UCSD-AML1 (cell line): Measurements from ENCODE around the gene ACSBG1.

ENCODE experiments used
- DNase-seq: peaks from one replicate; lab custom pipeline; 2025; ENCODE audit not compliant: unreplicated experiment; lab: John Stamatoyannopoulos, UW

Gene ACSBG1

DNA sequence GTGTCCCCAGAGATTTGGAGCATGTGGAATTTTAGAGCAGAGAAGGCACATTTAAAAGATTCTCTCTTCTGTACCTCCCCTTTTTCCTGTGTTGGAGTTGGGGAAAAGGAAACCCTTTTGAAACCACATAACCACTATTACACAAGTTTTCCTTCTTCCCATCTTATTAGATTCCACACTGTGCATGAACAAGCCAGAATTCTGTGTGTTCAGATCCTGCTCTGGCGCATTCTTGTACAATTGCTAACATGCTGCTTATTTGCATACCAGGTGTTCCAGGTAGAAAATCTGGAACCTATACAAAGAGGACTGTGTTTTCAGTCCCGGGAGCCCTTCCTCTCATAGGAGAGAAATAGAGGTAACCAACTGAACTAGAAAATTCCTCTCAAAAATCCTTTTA lies 100.6 kb downstream of the ACSBG1 start:
- DNase-seq = no peak

DNA sequence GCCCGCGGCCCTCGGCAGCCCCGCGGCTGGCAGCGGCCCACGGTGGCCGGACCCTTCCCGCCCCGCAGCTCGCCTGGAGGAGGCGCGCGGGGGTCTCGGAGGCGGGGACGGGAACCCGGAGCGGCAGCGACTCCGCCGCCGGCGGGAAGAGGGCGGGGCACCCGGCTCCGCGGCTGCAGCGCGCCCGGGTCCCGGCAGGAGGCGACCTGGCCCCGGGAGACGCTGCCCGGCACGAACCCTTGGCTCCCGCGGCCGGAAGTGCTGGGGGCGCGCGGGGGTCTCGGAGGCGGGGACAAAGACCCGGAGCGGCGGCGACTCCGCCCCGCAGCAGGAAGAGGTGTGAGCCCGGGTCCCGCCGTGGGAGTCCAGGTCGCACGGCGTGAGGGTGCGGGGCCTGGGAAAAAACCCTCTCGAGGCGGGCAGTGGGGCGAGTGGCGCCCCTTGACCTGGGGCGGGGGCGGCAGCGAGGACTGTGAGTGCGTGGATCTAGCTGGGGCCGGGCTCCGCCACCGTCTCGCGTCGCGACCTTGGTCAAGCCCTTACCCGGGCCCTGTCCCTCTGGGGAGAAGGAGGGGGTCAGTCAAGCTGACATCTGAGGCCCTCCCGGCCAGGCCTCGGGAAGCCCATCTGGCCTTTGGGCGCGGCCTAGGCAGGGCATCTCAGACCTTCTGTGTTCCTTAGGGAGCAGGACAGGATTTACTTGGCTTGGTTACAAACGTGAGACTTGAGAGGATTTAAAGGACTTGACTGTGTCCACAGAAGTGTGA lies 102.9 kb downstream of the ACSBG1 start, which contains the start of gene CIB2:
Gene CIB2 (minus strand): TSS at position 151 of the 767 bp plus-strand sequence. CDS start 230 bp downstream, outside the sequence.
- DNase-seq = peak; percentile 81

DNA sequence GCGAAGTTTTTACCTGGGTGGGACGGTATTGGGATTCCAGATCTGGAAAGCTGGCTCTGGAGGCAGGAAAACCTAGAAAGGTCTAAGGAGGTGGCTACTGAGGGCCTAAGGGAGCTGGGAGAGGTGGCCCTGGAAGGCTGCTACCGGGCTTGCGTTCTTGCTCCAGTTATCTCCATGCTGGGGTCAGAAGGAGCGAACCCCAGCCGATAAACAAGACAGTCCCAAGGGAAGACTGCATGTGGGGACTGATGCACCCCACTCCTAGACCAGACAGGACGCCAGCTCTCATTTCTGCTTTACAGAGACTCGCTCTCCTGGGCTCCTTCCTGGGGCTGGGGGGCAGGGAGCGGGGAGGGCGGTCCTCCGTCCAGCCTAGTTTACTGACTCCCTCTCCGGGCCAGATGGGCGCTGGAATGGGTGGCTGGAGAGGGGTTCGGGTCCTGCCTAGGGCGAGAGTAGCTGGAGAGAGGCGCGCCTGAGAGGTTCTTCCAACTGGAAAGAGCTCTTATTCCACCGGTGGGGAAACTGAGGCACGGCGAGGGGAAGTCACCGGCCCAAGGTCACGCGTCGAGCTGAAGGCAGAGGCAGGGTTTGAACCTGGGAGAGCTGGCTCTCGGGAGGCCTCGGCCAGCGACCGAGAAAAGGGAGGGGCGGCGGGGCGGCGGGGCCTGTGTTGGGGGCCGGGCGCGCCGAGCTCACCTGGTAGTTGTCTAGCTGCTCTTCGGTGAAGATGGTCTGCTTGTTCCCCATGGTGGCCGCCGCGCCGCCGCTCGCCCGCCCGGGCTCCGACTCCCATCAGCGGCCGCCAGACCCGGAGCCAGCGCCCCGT lies 103.7 kb downstream of the ACSBG1 start:
- DNase-seq = no peak

DNA sequence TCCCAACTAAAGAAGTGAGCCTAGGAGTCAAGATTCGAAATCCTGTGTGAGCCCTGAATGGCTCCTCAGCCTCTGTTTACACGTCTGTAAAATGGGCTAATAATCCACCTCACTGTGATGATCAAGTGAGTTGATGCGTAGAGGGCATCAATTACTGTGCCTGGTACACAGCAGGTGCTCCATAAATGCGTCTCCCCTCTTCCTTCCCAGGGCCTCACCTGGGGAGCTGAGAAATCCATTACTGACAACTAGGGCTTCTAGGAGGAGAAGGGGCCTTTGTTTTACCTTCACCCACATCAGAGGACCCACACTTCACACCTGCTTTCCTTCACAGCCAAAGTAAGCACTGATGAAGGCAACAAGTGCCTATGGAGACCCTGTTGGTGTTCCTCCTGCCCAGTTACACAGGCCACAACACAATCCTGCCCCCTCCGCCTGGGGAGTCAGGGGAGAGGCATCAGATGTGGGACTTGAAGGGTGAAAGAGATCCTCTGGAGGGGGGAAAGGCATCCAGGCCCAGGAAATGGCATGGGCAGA lies 104.5 kb downstream of the ACSBG1 start:
- no peak for DNase-seq

DNA sequence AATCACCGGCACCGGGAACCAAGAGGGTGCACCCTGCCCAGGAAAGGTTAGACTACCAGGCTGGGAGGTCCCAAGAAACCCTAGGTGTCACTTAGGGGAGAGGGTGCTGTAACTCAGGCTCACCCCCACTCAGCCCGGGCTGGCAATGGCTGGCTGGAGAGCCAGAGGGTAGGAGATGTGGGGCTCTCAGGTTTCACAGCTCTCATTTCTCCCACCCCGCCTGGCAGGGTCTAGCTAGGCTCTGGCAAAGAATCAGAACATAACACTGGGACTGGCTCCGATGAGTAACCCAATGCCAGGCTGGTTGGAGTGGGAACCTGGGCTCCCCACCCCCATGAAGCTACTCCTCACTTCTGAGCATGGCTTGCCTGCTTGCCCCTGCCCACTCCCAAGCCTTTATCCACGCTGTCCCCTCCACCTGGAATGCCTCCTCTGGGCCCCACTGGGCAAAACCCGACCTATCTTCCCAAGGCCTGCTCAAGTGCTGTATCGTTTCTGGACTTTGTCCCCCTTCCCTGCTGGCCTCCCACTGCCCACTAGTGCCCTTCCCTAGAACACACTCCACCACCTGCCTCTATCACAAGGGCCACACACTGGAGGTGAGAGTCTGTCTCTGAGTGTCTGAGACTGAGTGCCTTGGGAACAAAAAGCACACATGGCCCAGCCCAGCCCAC lies 105.2 kb downstream of the ACSBG1 start:
- DNase-seq = no peak

DNA sequence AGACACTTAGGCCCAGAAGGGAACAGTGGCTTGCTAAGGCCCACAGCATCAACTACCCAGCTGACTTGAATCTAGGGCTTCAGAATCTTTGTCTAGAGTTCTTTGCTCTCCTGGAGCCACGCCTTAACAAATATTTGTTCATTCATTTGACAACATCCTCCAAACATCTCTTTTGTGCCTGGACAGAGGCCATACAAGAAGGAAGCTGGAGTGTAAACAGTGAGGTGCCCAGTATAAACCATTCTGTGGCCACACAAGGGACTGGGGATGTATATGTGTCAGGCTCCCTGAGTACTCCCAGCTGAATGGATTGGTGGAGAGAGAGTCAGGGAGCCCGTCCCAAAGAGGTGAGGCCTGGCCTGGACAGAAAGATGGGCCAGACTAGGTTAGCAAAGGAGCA lies 106.5 kb downstream of the ACSBG1 start:
- DNase-seq = no peak

DNA sequence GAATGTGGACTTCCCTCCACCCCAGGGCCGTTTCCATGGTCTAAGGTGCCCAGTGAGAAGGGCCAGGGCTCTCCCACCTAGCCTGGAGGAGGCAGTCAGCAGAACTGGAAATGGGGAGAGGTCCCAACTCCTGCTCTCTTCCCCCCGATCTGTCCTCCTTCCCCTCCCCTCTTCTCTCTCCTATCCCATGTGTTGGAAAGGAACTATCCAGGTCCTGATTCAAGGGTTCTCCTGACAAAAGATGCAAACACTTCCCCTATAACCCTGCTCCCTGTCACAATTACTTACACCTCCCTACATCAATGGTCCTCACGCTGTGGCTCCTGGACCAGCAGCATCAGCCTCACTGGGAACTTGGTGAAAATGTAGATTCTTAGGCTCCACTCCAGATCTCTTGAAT lies 109.1 kb downstream of the ACSBG1 start:
- DNase-seq = no peak

DNA sequence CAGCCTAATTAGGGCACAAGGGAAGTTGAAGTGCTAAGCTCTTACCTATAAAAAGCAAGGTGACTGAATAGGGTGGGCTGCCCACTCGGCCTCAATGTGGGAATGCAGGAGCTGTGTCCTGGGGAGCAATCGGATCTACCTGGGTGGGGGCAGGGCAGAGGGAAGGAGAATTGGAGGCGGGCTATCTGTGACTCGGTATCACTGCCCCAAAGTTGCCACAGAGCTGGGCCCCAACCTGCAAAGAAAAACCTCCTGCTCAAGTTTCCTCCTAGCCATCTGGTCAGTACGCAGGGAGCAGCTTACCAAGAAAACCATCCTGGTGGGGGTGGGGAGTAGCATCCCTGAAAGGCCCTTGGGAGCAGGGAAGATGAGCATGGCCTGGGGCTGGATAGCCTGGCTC lies 113.8 kb downstream of the ACSBG1 start:
- no peak for DNase-seq
